GM10248 (cell line): ENCODE data around the gene S100A2.
"Not testable (repeated sequence)": the region's sequence is repeated elsewhere in the genome, so short reads cannot be mapped to it uniquely, and the experiment has no call there.

Source experiments
- CTCF ChIA-PET: fragments of 300-600 bp; sonication (Branson Sonifier 250); formaldehyde crosslinking; extraction: SDS; loops from one replicate; lab custom pipeline; 2021; ENCODE audit warnings: antibody characterized with exemption; lab: Yijun Ruan, JAX
- POLR2A ChIA-PET: fragments of 350-650 bp; sonication (Branson Sonifier 250); formaldehyde crosslinking; extraction: SDS; loops from one replicate; lab custom pipeline; 2020; ENCODE audit warnings: antibody characterized with exemption; lab: Yijun Ruan, JAX
- DNase-seq: peaks from one replicate; pipeline ENCODE4 v3.0.0; 2012; ENCODE audit errors: extremely low spot score
- TF ChIP-seq, protein P1 (sequence below): IDR thresholded peaks from 2 replicates; pipeline ENCODE4 v1.5.1; 2012; ENCODE audit warnings: mild to moderate bottlenecking, low read depth; ENCODE audit errors: extremely low read depth, missing control alignments, control extremely low read depth

The S100A2 gene

DNA sequence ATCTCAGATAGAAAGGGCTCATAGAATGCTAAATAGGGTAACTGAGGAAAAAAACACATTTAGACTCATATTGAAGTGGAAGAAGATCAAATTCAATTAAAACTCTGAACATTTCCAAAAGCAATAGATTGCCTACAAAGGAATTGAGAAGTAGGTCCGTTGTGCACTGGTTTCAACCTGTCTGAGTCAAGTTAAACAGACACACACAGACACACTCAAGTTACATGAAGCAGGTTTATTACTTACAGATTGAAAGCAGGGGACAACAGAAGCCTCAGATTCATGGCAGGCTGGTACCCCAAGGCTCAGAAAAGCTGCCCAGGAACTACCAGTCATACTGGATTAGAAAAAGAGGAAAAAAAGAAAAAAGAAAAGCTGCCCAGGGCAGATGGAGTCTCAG, 20.7 kb upstream of the S100A2 start:
- TF ChIP-seq, protein P1, sequence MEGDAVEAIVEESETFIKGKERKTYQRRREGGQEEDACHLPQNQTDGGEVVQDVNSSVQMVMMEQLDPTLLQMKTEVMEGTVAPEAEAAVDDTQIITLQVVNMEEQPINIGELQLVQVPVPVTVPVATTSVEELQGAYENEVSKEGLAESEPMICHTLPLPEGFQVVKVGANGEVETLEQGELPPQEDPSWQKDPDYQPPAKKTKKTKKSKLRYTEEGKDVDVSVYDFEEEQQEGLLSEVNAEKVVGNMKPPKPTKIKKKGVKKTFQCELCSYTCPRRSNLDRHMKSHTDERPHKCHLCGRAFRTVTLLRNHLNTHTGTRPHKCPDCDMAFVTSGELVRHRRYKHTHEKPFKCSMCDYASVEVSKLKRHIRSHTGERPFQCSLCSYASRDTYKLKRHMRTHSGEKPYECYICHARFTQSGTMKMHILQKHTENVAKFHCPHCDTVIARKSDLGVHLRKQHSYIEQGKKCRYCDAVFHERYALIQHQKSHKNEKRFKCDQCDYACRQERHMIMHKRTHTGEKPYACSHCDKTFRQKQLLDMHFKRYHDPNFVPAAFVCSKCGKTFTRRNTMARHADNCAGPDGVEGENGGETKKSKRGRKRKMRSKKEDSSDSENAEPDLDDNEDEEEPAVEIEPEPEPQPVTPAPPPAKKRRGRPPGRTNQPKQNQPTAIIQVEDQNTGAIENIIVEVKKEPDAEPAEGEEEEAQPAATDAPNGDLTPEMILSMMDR, result no peak
- POLR2A ChIA-PET, result interaction anchor here (0.7 kb wide), 1 partner anchor 436 kb away, joined by 4 read pairs; no protein-coding TSS in a partner anchor
- CTCF ChIA-PET, result interaction anchor here (1.2 kb wide), 1 partner anchor 75 kb away, joined by 8 read pairs; no protein-coding TSS in a partner anchor
- DNase-seq, result no peak

DNA sequence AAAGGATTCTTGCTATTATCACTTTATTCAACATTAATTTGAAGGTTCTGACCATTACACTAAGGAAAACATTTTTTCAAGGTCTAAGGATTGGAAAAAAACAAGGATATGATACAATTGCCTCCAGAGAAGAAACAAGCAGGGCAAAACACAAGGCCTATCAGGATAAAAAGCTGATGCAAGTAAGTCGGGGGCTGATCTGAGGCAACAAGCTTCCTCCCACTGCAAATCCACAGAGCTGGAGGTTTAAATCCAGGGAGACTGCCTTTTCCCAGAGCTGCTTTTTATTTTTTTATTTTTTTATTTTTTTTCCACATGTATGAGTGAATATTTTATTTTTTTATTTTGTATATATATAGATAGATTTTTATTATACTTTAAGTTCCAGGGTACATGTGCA, 19.4 kb upstream of the S100A2 start:
- ChIA-PET POLR2A (interaction anchor here (1.2 kb wide), 1 partner anchor 14 kb away, joined by 3 read pairs; no protein-coding TSS in a partner anchor), CTCF (interaction anchor here (1.1 to 1.7 kb wide), 2 partner anchors 13 to 33 kb away, joined by 3 to 10 read pairs; no protein-coding TSS in a partner anchor)
- TF ChIP-seq, protein P1, result no peak
- no peak for DNase-seq

DNA sequence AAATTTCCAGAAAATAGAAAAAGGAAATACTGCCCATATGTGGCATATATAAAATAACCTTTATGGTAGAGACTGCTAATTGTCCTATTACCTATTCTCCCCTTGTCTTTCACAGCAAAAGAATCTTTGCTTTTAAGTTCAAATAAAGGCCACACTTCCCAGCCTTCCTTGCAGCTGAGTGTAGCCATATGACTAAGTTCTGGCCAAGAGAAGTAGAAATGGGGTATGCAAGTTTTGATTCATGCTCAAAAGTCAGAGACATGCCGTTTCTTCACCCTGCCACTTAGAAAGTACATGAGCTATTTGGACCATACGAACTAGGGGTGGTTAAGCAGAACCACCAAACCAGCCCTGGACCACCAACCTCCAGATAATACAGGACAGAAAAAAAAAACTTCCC, 18.3 kb upstream of the S100A2 start:
- ChIA-PET POLR2A (interaction anchor here (1.2 kb wide), 1 partner anchor 15 kb away, joined by 3 read pairs; no protein-coding TSS in a partner anchor), CTCF (interaction anchor here (1.2 to 1.7 kb wide), 2 partner anchors 12 to 73 kb away, joined by 4 to 10 read pairs; no protein-coding TSS in a partner anchor)
- TF ChIP-seq, protein P1, result no peak
- no peak for DNase-seq

DNA sequence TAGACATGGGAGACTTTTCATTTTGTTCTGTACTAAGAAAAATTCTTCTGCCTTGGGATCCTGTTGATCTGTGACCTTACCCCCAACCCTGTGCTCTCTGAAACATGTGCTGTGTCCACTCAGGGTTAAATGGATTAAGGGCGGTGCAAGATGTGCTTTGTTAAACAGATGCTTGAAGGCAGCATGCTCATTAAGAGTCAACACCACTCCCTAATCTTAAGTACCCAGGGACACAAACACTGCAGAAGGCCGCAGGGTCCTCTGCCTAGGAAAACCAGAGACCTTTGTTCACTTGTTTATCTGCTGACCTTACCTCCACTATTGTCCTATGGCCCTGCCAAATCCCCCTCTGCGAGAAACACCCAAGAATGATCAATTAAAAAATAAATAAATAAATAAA, 17.9 kb upstream of the S100A2 start:
- DNase-seq, POLR2A ChIA-PET: not testable (repeated sequence)
- CTCF ChIA-PET, result interaction anchor here (1.2 kb wide), 1 partner anchor 73 kb away, joined by 4 read pairs; no protein-coding TSS in a partner anchor

DNA sequence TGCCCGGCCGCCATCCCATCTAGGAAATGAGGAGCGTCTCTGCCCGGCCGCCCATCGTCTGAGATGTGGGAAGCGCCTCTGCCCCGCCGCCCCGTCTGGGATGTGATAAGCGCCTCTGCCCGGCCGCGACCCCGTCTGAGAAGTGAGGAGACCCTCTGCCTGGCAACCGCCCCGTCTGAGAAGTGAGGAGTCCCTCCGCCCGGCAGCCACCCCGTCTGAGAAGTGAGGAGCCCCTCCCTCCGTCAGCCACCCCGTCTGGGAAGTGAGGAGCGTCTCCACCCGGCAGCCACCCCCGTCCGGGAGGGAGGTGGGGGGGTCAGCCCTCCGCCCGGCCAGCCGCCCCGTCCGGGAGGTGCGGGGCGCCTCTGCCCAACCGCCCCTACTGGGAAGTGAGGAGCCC, 17.2 kb upstream of the S100A2 start:
- POLR2A ChIA-PET, DNase-seq: not testable (repeated sequence)
- CTCF ChIA-PET, result interaction anchor here (1.6 kb wide), 1 partner anchor 9 kb away, joined by 4 read pairs; no protein-coding TSS in a partner anchor

DNA sequence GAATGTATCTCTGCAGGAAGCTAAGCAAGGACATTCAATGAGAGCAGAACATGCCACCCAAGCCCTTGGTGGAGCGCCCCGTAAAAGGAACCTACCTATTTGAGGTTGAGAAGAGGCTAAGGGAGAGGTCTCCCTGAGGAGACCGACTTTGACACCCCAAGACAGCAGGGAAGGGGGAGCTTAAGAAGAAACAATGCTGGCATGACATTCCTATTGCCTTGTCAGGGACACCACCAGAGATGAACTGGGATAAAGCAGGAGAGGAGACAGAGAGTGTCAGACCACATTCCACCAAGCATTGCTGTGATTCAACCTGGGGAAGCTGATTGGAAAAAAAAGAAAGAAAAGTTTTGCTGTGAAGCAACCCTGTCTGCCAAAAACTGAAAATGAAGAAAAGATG, 13.3 kb upstream of the S100A2 start:
- no peak for DNase-seq
- CTCF ChIA-PET, result interaction anchor here (1.4 to 3.9 kb wide), 4 partner anchors 10 to 49 kb away, joined by 8 to 22 read pairs (median 12); partner anchors contain the start of genes S100A1 and S100A13
- POLR2A ChIA-PET, result no interaction called here
- TF ChIP-seq, protein P1, result no peak

DNA sequence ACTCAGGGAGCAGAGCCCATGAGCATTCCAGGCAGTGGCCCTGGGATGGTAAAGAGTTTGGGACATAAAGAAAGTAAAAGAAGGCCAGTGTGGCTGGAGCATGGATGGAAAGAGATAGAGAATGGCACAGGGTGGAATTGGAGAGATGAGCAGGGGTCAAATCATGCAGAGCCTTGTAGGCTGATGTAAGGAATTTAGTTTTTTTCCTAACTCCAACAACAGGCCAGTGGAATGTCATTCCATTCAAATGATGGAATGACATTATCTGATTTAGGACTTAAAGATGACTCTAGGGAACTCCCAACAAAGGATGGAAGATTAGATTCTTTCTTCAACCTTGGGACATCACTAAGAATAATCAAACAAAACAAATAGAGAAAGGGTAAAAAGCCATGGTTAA, 12.8 kb upstream of the S100A2 start:
- CTCF ChIA-PET, result interaction anchor here (1.4 to 3.9 kb wide), 5 partner anchors 10 to 68 kb away, joined by 8 to 22 read pairs (median 9); partner anchors contain the start of genes S100A1 and S100A13
- DNase-seq, result no peak
- POLR2A ChIA-PET, result no interaction called here
- TF ChIP-seq, protein P1, result no peak

DNA sequence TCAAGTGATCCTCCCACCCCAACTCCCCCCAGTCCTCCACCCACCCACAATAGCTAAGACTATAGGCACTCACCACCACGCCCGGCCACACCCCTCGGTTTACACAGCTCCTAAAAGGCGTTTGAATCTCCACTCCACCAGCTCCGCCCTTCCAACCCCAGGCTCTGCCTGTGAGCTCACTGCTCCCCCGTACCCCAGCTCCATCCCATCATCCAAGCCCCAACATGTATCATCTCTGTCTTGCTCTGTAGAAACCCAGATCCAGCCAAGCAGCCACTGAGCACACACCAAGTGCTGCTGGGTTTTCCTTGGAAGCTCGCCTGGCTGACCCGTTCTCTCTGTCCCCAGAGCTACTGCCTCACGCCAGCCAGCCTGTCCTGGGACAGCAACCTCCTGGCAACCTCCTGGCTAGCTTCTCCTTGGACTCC, 12.0 kb upstream of the S100A2 start:
- DNase-seq, result no peak
- ChIA-PET CTCF (interaction anchor here (1.1 to 3.9 kb wide), 12 partner anchors 9 to 83 kb away, joined by 3 to 22 read pairs (median 6); partner anchors contain the start of genes S100A1, S100A13 and S100A14), POLR2A (no interaction called here)
- TF ChIP-seq, protein P1, result no peak
